HUES48 (cell line): Measurements from ENCODE around the gene AIMP1.
"Not testable (repeated sequence)": the region's sequence is repeated elsewhere in the genome, so short reads cannot be mapped to it uniquely, and the experiment has no call there.

Source experiments
- H3K27ac ChIP-seq: one replicate; pipeline ENCODE4 v1.7.0; 2013; ENCODE audit warnings: low read depth, low read length, inconsistent platforms
- H3K27me3 ChIP-seq: 2 replicates; pipeline ENCODE4 v1.6.1; 2013; ENCODE audit warnings: mild to moderate bottlenecking, low read length; ENCODE audit not compliant: control insufficient read depth, insufficient read depth
- H3K36me3 ChIP-seq: 2 replicates; pipeline ENCODE4 v1.6.1; 2013; ENCODE audit warnings: low read length; ENCODE audit not compliant: control insufficient read depth, insufficient read depth
- H3K4me1 ChIP-seq: 2 replicates; pipeline ENCODE4 v1.6.1; 2013; ENCODE audit warnings: mild to moderate bottlenecking, low read length; ENCODE audit not compliant: control insufficient read depth, insufficient read depth
- H3K4me3 ChIP-seq: 2 replicates; pipeline ENCODE4 v1.5.1; 2013; ENCODE audit warnings: mild to moderate bottlenecking, low read depth, low read length
- H3K9ac ChIP-seq: 2 replicates; pipeline ENCODE4 v1.6.1; 2013; ENCODE audit warnings: mild to moderate bottlenecking, low read depth, low read length, moderate library complexity
- H3K9me3 ChIP-seq: 2 replicates; pipeline ENCODE4 v1.6.1; 2013; ENCODE audit warnings: low read length; ENCODE audit not compliant: control insufficient read depth, insufficient read depth

The AIMP1 gene

DNA sequence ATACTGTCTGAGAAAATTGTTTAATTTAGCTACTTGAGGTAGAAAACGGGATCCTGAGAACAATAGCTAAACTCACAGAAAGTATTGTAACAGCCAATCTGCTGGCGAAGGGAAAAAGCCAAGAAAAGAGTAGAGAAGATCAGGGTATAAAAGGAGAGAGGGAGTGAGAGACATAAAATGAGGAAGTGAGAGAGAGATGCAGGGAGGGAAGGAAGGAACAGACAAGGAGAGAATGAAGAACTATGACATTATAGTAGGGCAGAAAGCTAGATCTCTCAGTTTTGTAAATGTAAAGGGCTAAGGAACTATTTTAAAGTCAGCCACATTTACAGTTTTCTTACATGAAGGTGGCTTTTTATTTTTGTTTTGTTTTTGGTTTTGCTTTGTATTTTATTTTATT is 53.9 kb downstream of the AIMP1 start:
- no peak overlapping the region for H3K4me3 ChIP-seq
- H3K27me3 ChIP-seq = no peaks in the 10 kb centered on the region
- no peaks in the 10 kb centered on the region for H3K9me3 ChIP-seq
- no peak overlapping the region for H3K9ac ChIP-seq
- H3K27ac ChIP-seq = no peak overlapping the region
- H3K36me3 ChIP-seq = no peaks in the 10 kb centered on the region
- H3K4me1 ChIP-seq = no peaks in the 10 kb centered on the region

DNA sequence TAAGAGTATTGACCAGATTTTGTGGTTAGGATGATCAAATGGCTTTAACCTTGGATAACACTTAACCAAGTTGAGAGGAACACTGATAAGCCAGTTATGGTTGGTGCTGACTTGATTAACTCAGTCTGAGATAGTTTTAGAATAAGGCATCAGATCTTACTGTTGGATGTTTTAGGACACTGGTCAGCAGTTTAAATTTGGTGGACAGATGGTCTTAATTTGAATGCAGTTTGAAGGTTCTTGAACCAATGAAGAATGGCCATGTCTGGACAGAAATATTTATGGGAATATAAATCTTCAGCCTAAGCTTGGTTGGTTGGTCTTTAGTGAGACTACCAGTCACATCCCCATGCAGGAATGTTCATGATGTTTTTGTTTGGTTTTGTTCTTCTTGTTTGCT is 54.8 kb downstream of the AIMP1 start:
- Histone ChIP-seq H3K27ac (no peak overlapping the region), H3K9ac (no peak overlapping the region), H3K27me3 (no peaks in the 10 kb centered on the region), H3K4me3 (no peak overlapping the region), H3K9me3 (no peaks in the 10 kb centered on the region), H3K36me3 (no peaks in the 10 kb centered on the region), H3K4me1 (no peaks in the 10 kb centered on the region)

DNA sequence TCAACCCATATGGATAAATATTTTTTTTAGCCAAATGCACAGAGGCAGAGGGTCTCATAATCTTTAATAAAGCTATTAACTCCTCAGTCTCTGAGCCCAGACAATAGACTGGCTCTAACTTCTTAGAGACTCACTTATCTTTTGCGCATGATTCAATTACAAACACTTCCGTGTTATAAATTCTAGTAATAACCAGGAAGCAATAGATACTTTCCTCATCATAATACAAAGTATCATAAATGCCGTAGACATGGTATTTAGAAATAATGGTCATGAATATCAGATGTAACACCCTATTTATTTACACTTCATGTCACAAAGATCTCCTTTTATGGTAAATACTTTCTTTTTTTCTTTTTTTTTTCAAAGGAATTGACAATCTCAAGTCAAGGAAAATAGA is 56.7 kb downstream of the AIMP1 start:
- no peak overlapping the region for H3K27ac ChIP-seq
- no peaks in the 10 kb centered on the region for H3K27me3 ChIP-seq
- H3K36me3 ChIP-seq = no peaks in the 10 kb centered on the region
- H3K4me3 ChIP-seq = no peak overlapping the region
- H3K4me1 ChIP-seq = no peaks in the 10 kb centered on the region
- no peak overlapping the region for H3K9ac ChIP-seq
- H3K9me3 ChIP-seq = no peaks in the 10 kb centered on the region

DNA sequence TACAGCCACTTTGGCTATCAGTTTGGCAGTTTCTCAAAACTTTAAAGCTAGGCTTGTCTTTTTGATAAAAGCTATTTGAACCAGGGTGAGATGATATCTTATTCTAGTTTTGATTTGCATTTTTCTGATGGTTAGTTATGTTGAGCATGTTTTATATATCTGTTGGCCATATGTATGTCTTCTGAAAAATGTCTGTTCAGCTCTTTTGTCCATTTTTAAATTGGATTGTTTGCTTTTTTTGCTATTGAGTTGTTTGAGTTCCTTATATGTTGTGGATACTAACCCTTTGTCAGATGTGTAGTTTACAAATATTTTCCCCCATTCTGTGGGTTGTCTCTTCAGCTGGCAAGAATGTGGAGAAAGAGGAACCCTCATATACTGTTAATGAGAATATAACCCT is 63.8 kb downstream of the AIMP1 start:
- H3K9ac ChIP-seq = no peak overlapping the region
- H3K4me3 ChIP-seq = no peak overlapping the region
- H3K36me3 ChIP-seq = no peaks in the 10 kb centered on the region
- no peaks in the 10 kb centered on the region for H3K9me3 ChIP-seq
- no peaks in the 10 kb centered on the region for H3K4me1 ChIP-seq
- no peaks in the 10 kb centered on the region for H3K27me3 ChIP-seq
- H3K27ac ChIP-seq = no peak overlapping the region

DNA sequence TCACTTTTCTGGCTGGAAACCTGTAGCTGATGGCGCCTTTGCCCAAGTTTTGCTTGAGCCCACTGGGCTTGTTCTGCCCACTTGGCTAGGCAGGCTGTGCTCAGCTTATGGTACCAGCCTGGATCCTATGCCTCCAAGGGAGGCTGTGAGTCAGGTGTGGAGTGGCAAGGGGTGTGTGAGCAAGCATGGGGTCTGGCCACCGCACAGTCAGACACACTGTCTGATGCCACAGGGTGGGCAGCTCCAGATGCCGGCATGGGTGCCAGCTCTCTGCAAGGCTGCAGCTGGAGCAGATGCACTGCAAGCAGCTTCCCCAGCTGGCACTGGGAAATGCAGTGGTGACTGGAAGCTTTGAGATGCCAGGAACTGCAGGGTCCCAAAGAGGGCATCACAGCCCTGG is 68.5 kb downstream of the AIMP1 start:
- Histone ChIP-seq H3K27ac (no peak overlapping the region), H3K9me3 (peaks cover 3% of the 10 kb centered on the region; the same call in 1 of the 2 replicates), H3K27me3 (no peaks in the 10 kb centered on the region), H3K4me1 (no peaks in the 10 kb centered on the region), H3K9ac (no peak overlapping the region), H3K36me3 (no peaks in the 10 kb centered on the region), H3K4me3 (no peak overlapping the region)

DNA sequence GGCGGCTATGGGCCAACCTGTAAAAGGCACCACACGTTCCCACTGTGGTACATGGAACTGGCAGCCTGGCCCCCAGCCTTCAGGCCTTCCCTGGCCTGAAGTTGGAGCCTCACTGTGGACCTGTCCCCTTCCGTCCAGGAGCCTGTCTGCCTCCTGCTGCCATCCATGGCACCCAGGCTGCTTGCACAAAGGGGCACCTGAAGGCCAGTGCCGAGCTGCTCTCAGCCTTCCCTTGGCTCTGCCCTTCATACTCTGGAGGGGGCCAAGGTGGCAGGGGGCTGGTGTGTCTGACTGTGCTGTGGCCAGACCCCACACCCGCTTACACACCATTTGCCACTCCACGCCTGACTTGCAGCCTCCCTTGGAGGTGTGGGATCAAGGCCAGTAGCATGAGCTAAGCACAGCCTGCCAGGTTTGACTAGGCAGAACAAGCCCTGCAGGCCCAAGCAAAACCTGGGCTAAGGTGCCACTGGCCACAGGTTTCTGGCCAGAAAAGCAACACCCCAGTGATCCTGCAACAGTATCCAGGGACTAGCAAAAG is 69.6 kb downstream of the AIMP1 start:
- no peaks in the 10 kb centered on the region for H3K4me1 ChIP-seq
- no peak overlapping the region for H3K27ac ChIP-seq
- H3K4me3 ChIP-seq = no peak overlapping the region

DNA sequence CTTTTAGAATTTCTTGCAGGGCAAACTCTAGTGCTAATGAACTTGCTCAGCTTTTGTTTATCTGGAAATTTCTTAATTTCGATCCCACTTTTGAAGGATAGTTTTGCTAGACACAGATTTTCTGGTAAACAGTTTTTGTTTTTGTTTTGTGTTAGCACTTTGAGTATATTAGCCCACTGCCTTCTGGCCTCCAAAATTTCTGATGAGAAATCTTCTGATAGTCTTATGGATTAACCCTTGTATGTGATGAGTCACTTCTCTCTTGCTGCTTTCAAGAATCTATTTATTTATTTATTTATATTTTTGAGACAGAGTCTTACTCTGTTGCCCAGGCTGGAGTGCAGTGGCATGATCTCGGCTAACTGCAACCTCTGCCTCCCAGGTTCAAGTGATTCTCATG is 79.2 kb downstream of the AIMP1 start:
- no peak overlapping the region for H3K4me3 ChIP-seq
- H3K27ac ChIP-seq = no peak overlapping the region
- H3K36me3 ChIP-seq = no peaks in the 10 kb centered on the region
- H3K9me3 ChIP-seq = 0 out of 2 replicates have a peak, but pooled peaks cover 2% of the 10 kb centered on the region
- no peaks in the 10 kb centered on the region for H3K27me3 ChIP-seq
- H3K9ac ChIP-seq = no peak overlapping the region
- no peaks in the 10 kb centered on the region for H3K4me1 ChIP-seq

More for the DNA sequence above, 69.6 kb downstream of the AIMP1 start:
- Histone ChIP-seq H3K9ac (no peak overlapping the region), H3K36me3 (no peaks in the 10 kb centered on the region), H3K27me3 (no peaks in the 10 kb centered on the region), H3K9me3 (peaks cover 3% of the 10 kb centered on the region; the same call in 1 of the 2 replicates)

DNA sequence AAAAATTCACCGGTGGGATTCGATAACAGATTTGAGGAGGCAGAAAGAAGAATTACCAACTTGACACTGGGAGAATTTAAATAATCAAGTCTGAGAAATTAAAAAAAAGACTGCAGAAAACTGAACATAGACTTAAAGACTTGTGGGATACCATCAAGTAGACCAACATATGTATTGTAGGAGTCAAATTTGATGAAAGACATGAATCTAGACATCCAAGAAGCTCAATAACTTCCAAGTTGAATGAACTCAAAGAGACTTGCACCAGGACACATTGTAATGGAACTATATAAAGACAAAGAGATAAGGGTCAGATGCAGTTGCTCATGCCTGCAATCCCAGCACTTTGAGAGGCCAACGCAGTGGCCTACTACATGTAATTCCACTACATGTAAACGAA is 82.5 kb downstream of the AIMP1 start:
- H3K36me3 ChIP-seq, H3K9me3 ChIP-seq, H3K27me3 ChIP-seq, H3K4me3 ChIP-seq, H3K27ac ChIP-seq, H3K4me1 ChIP-seq, H3K9ac ChIP-seq: not testable (repeated sequence)
